GM13977 (cell line): ENCODE measurements around the gene CENPP.

Experiments
- DNase-seq: peaks from one replicate; pipeline ENCODE4 v3.0.0; 2012; ENCODE audit warnings: low spot score
- CTCF ChIP-seq: IDR thresholded peaks from 2 replicates; pipeline ENCODE4 v1.5.1; 2012; ENCODE audit warnings: mild to moderate bottlenecking, control low read depth; ENCODE audit not compliant: insufficient read depth; ENCODE audit errors: extremely low read depth, missing control alignments
- in situ Hi-C: fragments of 300-500 bp; cut with MboI; formaldehyde crosslinking; loops from one replicate; pipeline ENCODE4 v1.12.0; 2022; ENCODE audit warnings: low sequenced_read_pairs, low pct_unique_long_range_greater_than_20kb, mixed read lengths, inconsistent platforms; ENCODE audit not compliant: unreplicated experiment

The CENPP gene

GRCh38 chr9:92661743-92662142 is 336.0 kb downstream of the CENPP start:
- in situ Hi-C loops, result no loop called here
- DNase-seq, result no peak
- no peak for TF ChIP-seq CTCF

DNA sequence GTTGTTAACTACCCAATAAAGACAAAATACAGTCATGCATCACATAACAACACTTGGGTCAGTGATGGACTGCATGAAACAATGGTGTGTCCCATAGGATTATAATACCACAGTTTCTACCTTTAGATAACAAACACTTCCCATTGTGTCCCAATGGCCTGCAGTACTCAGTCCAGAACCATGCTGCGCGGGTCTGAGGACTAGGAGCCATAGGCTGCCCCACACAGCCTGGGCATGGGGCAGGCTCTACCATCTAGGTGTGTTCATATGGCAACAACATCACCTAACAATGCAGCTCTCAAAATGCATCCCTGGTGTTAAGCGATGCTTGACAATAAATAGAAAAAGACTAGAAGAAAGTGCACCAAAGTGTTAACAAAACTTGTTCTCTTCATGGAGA is 337.4 kb downstream of the CENPP start:
- no peak for DNase-seq
- no peak for TF ChIP-seq CTCF
- in situ Hi-C loops, result no loop called here

GRCh38 chr9:92663951-92664350 is 338.2 kb downstream of the CENPP start:
- TF ChIP-seq CTCF, result no peak
- DNase-seq, result no peak
- in situ Hi-C loops, result no loop called here

- no peak for TF ChIP-seq CTCF
- in situ Hi-C loops, result no loop called here
- DNase-seq, result peak; percentile 59
Measured at GRCh38 chr9:92664394-92665152, 338.8 kb downstream of the CENPP start.

- DNase-seq, result no peak
- in situ Hi-C loops, result no loop called here
Measured at GRCh38 chr9:92665836-92666235, 340.1 kb downstream of the CENPP start.

DNA sequence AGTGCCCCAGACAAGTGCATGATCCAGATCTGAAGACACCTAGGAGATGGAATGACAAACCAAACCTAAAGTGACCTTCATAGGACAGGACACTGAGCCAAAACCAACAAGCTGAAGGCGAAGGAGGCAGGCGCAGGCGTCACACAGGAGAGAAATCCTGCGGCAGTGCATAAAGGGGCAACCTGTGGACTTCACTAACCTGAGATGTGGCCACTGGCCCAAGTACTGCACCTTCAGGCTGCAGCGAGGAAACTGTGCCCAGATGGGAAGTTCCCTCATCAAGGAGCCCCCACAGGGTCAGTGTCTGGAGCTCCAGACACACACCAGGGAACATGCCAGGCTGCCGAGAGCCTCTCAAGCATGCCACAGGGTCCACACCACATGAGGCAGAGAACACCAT is 340.5 kb downstream of the CENPP start:
- in situ Hi-C loops, result no loop called here
- no peak for DNase-seq
- TF ChIP-seq CTCF, result no peak

More at GRCh38 chr9:92665836-92666235, 340.1 kb downstream of the CENPP start:
- no peak for TF ChIP-seq CTCF

- no peak for DNase-seq
- TF ChIP-seq CTCF, result no peak
- in situ Hi-C loops, result no loop called here
Measured at GRCh38 chr9:92666912-92667532, 341.3 kb downstream of the CENPP start.
